HepG2 (cell line): Measurements from ENCODE around the gene PPIB. TPM values are rescaled to one million over a fixed set of nuclear protein-coding genes. Genes with fewer than 3 reads are reported as not detected.

Experiments
- polyA plus RNA-seq, 8 experiments: library from polyadenylated mRNA; depleted of rRNA in 3 of 8; stranded (reverse) in 7 of 8; unstranded in 1 of 8; fragments of >200 nt; fragmentation: Illumina TruSeq in 4 of 8; extraction: Trizol in 4 of 8; gene quantifications; 2 replicates each; pipeline versions ENCODE4 v1.2.1 to v1.2.3, GENCODE V29; 2011 to 2016; ENCODE audit warnings: low read depth in 4 of 8, missing spikeins in 1 of 8, mixed read lengths in 1 of 8; ENCODE audit not compliant: insufficient read depth in 1 of 8
- total RNA-seq, 5 experiments: library from RNA; depleted of rRNA; stranded (reverse); fragments of >200 nt; fragmentation: Illumina TruSeq; extraction: Trizol; gene quantifications; 2 replicates each; pipeline ENCODE4 v1.2.3, GENCODE V29; 2016; ENCODE audit warnings: low read depth in 1 of 5
- TF ChIP-seq, protein P1 (sequence below): sonication (generic); formaldehyde crosslinking; IDR thresholded peaks from 2 replicates; pipeline ENCODE4 v1.5.1; 2020; ENCODE audit warnings: mild to moderate bottlenecking, missing genetic modification reagents, borderline replicate concordance
- TF ChIP-seq, protein P2 (sequence below): sonication (generic); formaldehyde crosslinking; IDR thresholded peaks from one replicate; pipeline ENCODE4 v1.5.1; 2020; ENCODE audit warnings: mild to moderate bottlenecking, missing genetic modification reagents; ENCODE audit errors: not compliant biosample characterization
- TF ChIP-seq, protein P3 (sequence below): sonication (generic); formaldehyde crosslinking; IDR thresholded peaks from 2 replicates; pipeline ENCODE4 v1.5.0; 2020; ENCODE audit warnings: mild to moderate bottlenecking, missing genetic modification reagents, borderline replicate concordance

Gene PPIB
- total and polyA plus RNA-seq, 2 of the 13 experiments (the other 11 are each of a cell fraction or from before 2014, with no cell fraction given) = 780 to 882 TPM

DNA sequence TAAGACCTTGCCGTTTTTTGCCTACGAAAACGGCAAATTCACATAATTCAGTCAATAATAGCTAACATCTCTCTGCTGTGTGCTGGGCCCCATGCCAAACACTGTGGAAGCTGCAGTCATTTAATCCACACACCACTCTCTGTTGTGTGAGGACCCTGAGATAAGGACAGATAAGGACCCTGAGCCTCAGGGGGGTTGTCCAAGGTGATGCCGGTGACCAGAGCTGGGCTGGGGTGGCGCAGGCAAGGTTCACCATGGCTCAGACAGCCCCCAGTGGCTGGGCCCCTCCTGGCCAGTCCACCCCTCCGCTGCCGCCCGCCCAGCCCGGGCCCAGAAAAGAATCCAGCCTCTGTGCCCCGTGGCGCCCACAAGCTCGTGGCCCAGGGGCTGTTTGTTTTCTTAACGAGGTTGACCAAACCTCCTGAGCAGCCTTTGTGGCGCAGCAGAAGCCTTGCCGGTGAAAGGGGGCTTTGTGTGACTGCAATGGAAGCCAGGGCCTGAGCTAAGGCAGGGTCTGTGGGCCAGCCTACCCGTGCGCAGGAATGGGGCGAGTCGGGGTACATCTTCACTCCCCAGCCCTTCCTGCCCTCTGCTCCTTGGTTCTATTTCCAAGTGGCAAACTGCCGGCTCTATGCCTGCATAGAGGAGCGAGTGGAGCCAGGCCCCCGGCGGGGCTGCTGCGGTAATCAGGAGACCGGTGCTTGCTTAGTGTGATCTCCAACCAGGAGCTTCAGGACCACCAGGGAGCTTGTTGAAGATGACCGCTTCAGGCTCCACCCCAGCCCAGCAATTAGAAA lies 15.7 kb downstream of the PPIB start (continued):
- TF ChIP-seq, protein P1, sequence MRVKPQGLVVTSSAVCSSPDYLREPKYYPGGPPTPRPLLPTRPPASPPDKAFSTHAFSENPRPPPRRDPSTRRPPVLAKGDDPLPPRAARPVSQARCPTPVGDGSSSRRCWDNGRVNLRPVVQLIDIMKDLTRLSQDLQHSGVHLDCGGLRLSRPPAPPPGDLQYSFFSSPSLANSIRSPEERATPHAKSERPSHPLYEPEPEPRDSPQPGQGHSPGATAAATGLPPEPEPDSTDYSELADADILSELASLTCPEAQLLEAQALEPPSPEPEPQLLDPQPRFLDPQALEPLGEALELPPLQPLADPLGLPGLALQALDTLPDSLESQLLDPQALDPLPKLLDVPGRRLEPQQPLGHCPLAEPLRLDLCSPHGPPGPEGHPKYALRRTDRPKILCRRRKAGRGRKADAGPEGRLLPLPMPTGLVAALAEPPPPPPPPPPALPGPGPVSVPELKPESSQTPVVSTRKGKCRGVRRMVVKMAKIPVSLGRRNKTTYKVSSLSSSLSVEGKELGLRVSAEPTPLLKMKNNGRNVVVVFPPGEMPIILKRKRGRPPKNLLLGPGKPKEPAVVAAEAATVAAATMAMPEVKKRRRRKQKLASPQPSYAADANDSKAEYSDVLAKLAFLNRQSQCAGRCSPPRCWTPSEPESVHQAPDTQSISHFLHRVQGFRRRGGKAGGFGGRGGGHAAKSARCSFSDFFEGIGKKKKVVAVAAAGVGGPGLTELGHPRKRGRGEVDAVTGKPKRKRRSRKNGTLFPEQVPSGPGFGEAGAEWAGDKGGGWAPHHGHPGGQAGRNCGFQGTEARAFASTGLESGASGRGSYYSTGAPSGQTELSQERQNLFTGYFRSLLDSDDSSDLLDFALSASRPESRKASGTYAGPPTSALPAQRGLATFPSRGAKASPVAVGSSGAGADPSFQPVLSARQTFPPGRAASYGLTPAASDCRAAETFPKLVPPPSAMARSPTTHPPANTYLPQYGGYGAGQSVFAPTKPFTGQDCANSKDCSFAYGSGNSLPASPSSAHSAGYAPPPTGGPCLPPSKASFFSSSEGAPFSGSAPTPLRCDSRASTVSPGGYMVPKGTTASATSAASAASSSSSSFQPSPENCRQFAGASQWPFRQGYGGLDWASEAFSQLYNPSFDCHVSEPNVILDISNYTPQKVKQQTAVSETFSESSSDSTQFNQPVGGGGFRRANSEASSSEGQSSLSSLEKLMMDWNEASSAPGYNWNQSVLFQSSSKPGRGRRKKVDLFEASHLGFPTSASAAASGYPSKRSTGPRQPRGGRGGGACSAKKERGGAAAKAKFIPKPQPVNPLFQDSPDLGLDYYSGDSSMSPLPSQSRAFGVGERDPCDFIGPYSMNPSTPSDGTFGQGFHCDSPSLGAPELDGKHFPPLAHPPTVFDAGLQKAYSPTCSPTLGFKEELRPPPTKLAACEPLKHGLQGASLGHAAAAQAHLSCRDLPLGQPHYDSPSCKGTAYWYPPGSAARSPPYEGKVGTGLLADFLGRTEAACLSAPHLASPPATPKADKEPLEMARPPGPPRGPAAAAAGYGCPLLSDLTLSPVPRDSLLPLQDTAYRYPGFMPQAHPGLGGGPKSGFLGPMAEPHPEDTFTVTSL (CRISPR knock-in tag) = no peak
- TF ChIP-seq, protein P2, sequence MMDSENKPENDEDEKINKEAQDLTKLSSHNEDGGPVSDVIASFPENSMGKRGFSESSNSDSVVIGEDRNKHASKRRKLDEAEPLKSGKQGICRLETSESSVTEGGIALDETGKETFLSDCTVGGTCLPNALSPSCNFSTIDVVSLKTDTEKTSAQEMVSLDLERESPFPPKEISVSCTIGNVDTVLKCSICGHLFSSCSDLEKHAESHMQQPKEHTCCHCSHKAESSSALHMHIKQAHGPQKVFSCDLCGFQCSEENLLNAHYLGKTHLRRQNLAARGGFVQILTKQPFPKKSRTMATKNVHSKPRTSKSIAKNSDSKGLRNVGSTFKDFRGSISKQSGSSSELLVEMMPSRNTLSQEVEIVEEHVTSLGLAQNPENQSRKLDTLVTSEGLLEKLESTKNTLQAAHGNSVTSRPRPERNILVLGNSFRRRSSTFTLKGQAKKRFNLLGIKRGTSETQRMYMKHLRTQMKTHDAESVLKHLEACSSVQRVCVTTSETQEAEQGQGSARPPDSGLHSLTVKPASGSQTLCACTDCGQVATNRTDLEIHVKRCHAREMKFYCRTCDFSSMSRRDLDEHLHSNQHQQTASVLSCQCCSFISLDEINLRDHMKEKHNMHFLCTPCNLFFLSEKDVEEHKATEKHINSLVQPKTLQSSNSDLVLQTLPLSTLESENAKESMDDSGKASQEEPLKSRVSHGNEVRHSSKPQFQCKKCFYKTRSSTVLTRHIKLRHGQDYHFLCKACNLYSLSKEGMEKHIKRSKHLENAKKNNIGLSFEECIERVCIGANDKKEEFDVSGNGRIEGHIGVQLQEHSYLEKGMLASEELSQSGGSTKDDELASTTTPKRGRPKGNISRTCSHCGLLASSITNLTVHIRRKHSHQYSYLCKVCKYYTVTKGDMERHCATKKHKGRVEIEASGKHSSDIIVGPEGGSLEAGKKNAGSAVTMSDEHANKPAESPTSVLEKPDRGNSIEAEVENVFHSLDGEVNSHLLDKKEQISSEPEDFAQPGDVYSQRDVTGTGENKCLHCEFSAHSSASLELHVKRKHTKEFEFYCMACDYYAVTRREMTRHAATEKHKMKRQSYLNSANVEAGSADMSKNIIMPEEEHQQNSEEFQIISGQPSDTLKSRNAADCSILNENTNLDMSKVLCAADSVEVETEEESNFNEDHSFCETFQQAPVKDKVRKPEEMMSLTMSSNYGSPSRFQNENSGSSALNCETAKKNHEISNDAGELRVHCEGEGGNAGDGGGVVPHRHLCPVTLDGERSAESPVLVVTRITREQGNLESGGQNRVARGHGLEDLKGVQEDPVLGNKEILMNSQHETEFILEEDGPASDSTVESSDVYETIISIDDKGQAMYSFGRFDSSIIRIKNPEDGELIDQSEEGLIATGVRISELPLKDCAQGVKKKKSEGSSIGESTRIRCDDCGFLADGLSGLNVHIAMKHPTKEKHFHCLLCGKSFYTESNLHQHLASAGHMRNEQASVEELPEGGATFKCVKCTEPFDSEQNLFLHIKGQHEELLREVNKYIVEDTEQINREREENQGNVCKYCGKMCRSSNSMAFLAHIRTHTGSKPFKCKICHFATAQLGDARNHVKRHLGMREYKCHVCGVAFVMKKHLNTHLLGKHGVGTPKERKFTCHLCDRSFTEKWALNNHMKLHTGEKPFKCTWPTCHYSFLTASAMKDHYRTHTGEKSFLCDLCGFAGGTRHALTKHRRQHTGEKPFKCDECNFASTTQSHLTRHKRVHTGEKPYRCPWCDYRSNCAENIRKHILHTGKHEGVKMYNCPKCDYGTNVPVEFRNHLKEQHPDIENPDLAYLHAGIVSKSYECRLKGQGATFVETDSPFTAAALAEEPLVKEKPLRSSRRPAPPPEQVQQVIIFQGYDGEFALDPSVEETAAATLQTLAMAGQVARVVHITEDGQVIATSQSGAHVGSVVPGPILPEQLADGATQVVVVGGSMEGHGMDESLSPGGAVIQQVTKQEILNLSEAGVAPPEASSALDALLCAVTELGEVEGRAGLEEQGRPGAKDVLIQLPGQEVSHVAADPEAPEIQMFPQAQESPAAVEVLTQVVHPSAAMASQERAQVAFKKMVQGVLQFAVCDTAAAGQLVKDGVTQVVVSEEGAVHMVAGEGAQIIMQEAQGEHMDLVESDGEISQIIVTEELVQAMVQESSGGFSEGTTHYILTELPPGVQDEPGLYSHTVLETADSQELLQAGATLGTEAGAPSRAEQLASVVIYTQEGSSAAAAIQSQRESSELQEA (CRISPR knock-in tag) = no peak
- TF ChIP-seq, protein P3, sequence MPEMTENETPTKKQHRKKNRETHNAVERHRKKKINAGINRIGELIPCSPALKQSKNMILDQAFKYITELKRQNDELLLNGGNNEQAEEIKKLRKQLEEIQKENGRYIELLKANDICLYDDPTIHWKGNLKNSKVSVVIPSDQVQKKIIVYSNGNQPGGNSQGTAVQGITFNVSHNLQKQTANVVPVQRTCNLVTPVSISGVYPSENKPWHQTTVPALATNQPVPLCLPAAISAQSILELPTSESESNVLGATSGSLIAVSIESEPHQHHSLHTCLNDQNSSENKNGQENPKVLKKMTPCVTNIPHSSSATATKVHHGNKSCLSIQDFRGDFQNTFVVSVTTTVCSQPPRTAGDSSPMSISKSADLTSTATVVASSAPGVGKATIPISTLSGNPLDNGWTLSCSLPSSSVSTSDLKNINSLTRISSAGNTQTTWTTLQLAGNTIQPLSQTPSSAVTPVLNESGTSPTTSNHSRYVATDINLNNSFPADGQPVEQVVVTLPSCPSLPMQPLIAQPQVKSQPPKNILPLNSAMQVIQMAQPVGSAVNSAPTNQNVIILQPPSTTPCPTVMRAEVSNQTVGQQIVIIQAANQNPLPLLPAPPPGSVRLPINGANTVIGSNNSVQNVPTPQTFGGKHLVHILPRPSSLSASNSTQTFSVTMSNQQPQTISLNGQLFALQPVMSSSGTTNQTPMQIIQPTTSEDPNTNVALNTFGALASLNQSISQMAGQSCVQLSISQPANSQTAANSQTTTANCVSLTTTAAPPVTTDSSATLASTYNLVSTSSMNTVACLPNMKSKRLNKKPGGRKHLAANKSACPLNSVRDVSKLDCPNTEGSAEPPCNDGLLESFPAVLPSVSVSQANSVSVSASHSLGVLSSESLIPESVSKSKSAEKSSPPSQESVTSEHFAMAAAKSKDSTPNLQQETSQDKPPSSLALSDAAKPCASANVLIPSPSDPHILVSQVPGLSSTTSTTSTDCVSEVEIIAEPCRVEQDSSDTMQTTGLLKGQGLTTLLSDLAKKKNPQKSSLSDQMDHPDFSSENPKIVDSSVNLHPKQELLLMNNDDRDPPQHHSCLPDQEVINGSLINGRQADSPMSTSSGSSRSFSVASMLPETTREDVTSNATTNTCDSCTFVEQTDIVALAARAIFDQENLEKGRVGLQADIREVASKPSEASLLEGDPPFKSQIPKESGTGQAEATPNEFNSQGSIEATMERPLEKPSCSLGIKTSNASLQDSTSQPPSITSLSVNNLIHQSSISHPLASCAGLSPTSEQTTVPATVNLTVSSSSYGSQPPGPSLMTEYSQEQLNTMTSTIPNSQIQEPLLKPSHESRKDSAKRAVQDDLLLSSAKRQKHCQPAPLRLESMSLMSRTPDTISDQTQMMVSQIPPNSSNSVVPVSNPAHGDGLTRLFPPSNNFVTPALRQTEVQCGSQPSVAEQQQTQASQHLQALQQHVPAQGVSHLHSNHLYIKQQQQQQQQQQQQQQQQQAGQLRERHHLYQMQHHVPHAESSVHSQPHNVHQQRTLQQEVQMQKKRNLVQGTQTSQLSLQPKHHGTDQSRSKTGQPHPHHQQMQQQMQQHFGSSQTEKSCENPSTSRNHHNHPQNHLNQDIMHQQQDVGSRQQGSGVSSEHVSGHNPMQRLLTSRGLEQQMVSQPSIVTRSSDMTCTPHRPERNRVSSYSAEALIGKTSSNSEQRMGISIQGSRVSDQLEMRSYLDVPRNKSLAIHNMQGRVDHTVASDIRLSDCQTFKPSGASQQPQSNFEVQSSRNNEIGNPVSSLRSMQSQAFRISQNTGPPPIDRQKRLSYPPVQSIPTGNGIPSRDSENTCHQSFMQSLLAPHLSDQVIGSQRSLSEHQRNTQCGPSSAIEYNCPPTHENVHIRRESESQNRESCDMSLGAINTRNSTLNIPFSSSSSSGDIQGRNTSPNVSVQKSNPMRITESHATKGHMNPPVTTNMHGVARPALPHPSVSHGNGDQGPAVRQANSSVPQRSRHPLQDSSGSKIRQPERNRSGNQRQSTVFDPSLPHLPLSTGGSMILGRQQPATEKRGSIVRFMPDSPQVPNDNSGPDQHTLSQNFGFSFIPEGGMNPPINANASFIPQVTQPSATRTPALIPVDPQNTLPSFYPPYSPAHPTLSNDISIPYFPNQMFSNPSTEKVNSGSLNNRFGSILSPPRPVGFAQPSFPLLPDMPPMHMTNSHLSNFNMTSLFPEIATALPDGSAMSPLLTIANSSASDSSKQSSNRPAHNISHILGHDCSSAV (CRISPR knock-in tag) = no peak
